KBM-7 (cell line): ENCODE data around the gene CAMK1D.

ENCODE experiments used
- DNase-seq: peaks from one replicate; pipeline ENCODE4 v3.0.0-alpha.2; 2015
- in situ Hi-C: fragments of 300-500 bp; cut with MboI; formaldehyde crosslinking; loops from 2 replicates; pipeline ENCODE4 v1.14.3; 2020; ENCODE audit warnings: low sequenced_read_pairs, low pct_unique_long_range_greater_than_20kb, mixed read lengths

Gene CAMK1D

DNA sequence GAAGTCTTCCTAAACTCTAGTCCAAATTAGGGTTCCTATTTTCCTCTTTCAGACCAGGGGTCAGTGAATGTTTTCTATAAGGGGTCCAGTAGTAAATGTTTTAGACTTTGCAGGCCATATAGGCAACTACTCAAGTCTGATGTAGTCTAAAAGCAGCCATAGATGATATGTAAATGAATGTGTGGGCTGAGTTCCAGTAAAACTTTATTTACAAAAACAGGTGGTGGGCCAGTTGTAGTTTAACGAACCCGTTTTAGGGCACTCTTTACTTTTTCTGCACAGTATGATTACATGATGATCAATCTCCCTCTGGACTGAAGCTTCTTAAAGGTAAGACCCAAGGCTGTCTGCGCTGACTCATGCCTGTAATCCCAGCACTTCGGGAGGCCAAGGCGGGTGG, 243.6 kb downstream of the CAMK1D start:
- no peak for DNase-seq
- in situ Hi-C loops, result no loop called here

DNA sequence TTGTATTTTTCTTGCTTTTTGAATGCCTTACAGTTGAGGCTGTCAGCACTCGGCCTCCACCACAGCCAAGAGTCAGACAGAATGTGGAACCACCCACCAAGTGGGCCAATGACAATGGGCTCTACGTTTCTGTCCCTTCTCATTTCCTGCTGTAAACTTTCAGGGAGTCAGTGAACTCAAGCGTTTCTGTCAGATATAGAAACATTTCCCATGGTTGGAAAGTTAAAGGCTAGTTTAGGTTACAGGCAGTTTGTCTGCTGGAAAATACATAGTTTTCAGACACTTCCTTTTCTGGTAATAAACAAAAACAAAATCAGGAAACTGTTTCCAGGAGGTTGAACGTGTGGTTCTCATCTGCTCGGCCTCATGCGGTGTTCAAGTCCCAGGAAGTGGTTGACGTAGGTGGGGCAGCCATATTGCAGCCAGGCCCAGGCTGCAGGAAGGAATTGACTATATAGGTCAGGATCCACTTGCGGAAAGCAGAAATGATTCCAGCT, 245.1 kb downstream of the CAMK1D start:
- peak; percentile 35 for DNase-seq
- in situ Hi-C loops, result no loop called here

DNA sequence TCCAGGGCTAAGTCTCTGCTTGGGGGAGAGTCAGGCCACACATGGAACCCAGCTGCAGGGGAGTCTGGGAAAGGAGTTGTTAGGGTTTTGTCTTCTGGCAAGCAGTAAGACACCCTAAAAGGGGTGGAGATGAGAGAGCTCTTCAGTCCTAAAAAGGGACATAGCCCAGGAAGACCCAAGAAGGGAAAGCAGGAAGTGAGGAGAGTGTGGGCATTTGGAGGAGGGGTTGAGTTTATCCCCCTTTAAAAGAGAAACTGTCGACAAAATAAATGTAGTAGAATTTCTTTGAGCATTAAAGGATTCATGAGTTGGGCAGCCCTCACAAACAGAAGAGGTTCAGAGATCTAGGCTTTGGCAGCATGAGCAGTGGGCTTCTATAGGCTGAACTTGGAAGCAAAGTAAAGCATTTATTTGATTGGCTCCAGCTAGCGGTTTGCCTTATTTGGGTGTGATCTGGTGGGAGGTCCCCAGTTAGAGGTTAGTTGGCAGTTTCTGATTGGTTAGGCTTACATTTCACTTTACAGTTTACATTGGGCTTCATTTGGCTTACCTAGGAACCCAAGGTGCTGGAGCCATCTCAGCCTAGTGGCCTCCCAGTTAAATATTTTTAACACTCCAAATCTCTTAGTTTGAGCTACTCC, 246.7 kb downstream of the CAMK1D start:
- in situ Hi-C loops, result no loop called here
- DNase-seq, result no peak

DNA sequence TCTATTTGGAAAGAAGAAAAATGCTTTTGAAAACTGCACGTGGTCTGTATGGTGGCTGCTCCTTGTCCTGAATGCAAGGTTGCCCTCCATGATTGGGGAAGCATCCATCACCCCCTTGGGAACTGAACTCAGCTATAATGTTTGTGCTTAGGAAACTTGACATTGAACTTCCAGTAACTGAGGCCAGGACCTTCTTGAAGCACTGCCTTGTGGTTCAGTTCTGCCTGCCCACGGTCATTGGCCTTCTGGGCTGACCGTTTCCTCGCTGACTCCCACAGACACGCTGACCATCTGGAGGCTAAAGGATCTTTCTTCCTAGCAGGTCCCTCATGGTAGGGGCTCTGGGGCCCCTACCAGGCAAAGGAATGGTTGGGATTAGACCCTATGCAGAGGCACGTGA, 247.8 kb downstream of the CAMK1D start:
- no peak for DNase-seq
- in situ Hi-C loops, result no loop called here

DNA sequence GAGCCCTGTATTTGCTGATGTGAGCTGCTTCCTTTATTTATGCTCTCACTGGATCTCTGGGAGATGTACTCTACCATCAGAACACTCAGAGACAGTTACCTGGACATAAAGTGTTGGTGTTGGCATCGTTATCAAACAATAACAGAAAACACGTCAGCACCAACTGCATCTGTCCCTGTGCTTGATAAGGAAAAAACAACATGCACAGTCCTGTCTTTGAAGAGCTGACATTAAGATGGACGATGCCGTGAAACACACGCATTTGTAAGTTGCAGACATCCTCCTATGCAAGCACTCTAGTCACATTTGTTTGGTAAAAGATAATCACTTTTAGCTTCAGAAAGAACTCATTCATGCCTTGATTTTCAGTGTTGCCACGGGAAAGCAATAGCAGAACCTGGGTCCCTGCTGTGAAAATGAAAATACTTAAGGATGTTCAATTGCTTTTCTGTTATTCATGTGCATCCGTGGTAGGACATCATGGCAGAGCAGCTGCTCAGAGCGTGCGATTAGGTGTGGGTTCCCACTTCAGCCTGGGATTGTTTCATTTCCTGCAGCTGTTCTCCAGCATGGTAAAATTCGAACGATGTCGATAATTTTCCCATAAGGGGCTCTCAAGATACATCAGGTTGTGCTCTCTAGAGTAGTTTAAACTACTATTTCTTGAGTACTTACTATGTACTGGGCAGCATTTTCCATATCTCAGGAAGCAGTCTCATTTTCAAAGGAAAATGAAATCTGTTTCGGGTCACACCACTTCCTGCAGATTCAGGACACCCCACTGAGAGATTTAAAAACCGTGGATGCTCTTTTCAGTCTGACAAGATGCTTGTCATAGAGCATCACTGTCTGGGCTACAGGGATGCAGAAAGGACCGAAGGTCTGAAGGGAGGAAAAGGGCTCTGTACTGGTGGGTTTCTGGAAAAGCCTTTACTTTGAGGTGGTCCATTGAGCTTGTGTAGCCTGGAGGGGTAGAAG, 248.7 kb downstream of the CAMK1D start:
- no peak for DNase-seq
- in situ Hi-C loops, result no loop called here

DNA sequence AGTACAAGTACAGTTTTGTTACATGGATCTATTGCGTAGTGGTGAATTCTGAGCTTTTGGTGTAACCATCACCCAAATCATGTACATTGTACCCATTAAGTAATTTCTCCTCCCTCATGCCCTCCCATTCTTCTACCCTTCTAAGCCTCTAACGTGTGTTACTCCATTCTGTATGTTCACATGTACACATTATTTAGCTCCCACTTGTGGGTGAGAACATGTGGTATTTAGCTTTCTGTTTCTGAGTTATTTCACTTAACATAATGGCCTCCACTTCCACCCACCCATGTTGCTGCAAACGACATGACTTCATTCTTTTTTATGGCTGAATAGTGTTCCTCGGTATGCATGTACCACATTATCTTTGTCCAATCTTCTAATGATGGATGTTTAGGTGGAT, 251.3 kb downstream of the CAMK1D start:
- no peak for DNase-seq
- in situ Hi-C loops, result no loop called here

DNA sequence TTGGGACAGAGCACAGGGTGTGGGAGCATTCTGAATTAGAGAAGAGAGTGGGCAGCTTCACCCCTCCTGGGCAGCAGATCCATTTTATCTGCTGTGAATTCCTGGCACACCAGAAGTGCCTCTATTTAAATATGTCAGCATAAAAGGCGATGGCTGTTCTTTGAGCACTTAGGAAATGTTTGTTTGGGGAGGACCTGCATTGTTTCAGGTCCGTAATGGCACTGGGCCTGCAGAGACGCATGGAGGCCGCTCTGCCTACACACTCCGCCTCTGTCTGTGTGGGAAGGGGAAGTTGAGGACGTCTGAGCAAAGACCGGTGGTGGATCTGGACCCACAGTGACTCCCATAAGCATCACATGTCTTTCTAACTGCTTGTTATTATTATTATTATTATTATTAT, 253.2 kb downstream of the CAMK1D start:
- in situ Hi-C loops, result no loop called here
- no peak for DNase-seq

DNA sequence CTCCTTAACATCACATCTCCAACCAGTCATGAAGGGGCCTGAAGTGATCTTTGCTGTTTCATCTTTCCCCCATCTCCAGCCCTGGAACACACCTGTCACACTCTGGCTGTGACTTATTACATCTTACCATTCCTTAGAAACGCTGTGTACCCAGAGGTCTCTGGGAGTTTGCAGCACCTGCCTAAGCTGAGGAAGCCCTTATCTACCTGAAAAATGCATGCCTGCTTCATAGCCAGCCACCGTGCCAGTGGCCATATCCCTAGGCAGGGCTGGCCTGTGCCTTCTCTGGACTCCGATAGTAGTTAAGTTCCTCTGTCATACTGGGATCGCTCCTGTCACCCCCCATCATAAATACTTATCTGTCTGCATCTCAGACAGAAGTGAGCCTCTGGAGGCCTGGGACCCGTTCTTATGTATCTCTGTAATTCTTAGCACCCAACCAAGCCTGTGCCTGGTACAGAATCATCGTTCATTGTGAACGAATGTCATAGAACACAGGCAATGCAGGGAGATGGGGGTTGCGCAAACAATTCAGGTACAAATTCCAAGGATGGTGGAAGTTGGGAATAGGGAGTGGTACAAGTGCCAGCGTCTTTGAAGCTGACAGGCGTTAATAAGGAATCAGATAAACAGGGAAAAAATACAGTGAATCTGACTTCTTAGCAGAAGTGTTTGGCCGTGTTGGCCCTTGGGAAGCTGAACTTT, 254.6 kb downstream of the CAMK1D start:
- in situ Hi-C loops, result no loop called here
- no peak for DNase-seq

DNA sequence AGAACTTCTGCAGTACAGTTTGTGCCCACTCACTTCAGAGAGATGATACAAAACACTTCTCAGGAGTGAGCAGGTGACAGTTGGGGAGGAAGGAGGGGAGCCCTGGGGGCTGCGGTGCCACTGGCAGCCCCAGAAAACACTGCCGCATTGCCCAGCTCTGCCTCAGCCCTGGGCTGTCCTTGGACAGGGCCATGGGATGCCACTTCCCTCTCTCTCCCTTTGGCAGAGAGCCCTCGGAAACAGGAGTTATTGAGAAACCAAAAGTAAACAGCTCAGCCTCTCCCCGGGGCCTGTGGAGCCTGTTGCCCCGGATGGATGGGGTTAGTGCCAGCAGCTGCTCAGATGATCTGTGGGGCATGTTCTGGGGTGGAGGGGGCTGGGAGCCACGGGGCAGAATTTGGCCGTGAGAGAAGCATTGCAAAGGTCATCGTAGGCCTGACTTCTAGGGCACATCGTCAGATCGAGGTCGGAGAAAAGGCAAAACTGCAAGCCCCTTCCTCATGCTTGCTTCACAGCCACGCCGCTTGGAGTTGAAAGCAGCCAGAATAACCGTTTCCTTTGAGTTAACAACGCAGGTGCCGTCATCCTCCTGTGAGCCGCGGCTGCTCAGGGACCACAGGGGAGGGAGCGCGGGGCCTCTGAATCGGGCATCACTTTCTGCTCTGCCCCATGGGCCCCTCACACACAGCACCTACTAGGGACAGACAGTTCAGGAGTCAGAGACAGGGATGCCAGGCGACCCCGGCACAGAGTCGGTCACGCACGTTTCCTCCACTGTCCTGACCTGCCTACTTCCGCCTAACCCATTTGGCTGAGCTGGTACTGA, 256.4 kb downstream of the CAMK1D start:
- no peak for DNase-seq
- in situ Hi-C loops, result no loop called here

DNA sequence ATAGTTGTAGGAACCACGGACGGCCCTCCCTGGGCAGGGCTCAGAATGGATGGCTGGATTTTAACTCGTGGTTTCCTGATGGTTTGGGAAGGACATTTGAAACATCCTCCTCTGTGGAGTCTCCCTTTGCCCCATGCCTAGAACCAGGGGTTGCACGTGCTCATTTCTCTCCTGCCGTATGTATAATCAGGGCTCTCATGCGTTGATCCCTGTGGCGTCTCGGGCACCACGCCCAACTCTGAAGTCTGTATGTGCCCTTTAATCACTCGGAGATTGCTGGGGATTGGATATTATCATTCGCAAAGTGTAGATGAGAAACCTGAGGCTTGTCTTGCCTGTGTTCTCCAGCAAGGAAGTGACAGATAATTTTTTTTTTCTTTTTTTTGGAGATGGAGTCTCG, 257.1 kb downstream of the CAMK1D start:
- DNase-seq, result no peak
- in situ Hi-C loops, result no loop called here

DNA sequence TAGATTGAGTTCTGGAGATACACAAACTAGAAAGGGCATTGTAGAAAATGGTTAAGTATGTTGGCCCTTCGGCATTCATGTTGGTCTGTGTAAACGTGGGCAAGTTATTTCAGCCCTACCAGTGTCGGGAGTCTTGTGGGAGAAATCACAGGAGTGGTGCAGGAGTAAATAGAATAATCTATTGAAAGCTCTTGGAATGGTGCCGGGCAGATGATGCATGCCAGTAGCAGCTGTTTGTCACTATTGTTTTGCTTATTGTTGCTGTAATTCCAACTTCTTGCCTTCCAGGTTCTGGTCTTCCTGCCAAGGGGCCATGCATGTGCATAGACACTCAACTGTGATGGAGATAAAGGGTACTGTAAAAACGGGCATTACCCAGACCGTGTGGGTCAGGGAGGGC, 259.4 kb downstream of the CAMK1D start:
- in situ Hi-C loops, result no loop called here
- no peak for DNase-seq

DNA sequence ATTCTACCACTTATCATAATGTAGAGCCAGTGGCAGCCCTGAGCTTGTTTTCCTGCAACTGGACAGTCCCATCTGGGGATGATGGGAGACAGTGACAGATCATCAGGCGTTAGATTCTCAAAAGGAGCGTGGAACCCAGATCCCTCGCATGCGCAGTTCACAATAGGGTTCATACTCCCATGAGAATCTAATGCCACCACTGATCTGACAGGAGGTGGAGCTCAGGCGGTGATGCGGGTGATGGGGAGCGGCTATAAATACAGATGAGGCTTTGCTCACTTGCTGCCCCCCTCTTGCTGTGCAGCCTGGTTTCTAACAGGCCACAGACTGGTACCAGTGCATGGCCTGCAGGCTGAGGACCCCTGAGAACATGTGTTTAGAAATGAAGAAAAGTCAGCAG, 260.1 kb downstream of the CAMK1D start:
- DNase-seq, result no peak
- in situ Hi-C loops, result no loop called here

DNA sequence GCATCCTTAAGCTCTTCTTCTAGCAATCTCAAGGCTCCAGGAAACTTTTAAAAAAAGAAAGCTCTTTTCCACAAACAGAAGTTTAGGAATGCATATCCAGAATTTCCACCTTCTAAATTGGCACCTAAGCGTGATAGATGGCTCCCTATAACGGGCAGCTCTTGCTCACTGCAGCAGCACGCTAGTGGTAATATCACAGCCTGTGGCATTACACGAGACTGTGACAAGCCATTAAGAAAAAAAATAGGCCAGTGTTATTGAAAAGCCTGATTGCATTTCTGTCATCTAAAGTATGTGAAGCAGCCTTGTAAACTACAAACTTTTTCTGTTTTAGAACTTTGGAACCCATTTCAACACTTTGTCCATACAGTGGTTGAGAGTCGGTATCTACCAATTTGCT, 263.8 kb downstream of the CAMK1D start:
- in situ Hi-C loops, result no loop called here
- DNase-seq, result no peak

DNA sequence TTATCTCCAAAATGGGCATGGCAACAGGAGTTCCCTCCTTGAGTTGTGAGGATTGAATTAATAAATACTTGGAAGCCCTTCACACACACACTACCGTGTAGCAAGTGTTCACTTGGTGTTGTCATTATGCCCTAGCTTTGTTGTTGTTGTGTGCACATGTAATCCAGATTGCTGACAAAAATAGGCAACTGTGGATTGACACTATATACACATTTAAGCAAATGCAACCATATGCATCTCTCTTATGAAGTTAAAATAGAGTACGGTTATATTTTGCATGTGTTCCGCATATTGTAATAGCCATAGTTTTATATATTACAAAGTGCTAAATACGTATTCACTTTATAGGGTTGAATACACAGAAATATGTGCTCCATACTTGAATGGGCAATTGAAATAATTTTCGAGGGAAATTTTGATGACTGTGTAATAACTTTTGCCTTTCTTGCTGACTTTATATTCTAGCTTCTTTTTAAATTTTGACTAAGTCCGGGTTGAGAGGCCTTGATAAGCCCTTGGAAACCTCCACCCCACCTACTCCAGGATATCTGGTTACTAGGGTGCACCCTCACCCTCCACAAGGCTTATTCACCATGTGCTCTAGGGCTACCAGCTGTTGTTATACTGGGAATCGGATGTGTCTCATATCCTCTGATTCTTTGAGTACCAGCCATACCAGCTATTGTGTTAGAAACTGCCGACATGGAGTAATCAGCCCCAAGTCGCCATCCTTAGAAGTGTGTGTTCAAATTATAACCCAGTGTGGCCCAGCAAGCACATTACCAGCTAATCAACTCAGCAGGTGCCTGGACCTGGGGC, 265.0 kb downstream of the CAMK1D start:
- in situ Hi-C loops, result no loop called here
- no peak for DNase-seq

DNA sequence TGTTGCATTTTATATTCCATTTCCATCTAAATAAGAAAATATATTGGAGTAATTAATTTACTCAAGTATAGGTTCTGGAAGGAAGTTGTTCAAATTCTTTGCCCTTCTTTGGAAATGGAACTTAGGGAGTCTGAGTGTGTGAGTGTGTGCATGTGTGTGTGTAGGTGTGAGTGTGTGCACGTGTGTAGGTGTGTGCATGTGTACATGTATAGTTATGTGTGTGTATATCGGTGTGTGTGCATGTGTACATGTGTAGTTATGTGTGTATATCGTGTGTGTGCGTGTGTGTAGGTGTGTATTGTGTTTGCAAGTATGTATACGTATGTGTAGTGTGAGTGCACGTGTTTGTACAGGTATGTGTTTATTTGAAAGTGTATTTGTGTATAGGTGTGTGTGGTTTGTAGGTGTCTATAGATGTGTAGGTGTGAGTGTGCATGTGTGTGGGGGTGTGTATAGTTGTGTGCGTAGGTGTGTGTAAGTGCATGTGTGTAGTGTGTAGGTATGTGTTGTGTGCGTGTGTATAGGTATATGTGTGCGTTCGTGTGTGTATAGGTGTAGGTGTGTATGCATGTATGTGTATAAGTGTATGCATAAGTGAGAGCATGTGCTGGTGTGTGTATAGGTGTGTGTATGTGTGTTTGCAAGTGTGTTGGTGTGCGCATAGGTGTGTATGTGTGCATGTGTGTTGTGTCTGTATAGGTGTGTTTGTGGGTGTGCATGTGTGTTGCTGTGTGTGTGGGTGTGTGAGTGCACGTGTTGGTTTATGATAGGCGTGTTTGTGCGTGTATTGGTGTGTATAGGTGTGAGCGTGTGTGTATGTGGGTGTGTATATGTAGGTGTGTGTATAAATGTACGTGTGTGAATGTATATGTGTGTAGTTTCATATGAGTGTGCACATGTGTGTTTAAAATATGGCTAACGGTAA, 266.2 kb downstream of the CAMK1D start:
- DNase-seq, result no peak
- in situ Hi-C loops, result no loop called here

DNA sequence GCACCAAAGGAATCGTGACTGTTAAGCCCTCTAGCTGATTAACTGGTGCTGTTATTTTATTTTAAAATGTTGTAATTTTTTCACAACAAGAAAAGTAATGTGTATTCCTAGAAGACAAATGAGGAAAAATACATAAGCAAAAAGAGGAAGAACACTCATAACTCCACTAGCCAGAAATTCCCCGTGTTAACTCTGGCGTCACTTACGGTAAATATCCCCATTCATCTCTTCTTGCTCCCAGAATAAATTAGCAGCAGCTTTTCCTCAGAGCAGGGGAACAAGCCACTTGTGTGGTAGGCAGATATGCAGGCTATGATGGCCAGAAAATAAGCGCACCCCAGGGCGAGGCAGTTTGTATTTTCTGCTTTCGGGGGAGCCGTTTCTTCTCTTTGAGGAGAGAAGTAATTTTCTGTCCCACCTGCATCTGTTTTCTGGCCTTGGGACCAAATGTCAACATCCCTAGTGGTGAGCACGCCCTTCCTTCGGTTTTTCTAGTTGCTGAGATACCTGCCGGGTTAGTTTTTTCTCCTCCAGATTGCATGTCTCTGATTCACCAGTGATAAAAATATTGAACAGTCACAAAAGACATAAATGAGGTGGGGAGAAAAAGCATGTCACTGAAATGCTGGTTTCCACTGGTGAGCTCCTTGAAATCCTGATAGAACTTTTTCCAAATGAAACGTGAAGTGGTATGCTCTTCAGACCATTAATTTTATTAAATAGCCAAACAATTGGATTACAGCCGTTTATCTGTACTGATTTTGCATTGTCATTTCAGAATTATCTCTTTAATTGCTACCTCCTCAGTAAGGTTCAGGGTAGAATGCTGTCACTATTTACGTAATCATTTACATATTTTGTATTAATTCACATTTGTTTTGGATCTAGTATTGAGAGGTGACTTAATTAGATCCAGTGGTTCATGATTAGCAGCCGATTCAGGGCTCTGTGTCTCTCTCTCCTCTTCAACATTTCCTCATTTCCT, 268.1 kb downstream of the CAMK1D start:
- DNase-seq, result peak; percentile 28
- in situ Hi-C loops, result no loop called here
